HEK293T (cell line): ENCODE data around the gene CRYBB3.
"Not testable (repeated sequence)": the region's sequence is repeated elsewhere in the genome, so short reads cannot be mapped to it uniquely, and the experiment has no call there.

Experiments
- CTCF ChIA-PET: fragments of 350-600 bp; formaldehyde crosslinking; extraction: SDS; loops from one replicate; lab custom pipeline; 2021; ENCODE audit warnings: antibody characterized with exemption, inconsistent platforms; lab: Yijun Ruan, JAX
- POLR2A ChIA-PET: fragments of 350-600 bp; formaldehyde crosslinking; extraction: SDS; loops from one replicate; lab custom pipeline; 2020; ENCODE audit warnings: antibody characterized with exemption, inconsistent platforms; lab: Yijun Ruan, JAX
- DNase-seq: peaks from one replicate; pipeline ENCODE4 v3.0.0; 2012; ENCODE audit warnings: mixed read lengths; ENCODE audit errors: extremely low spot score
- ARNT ChIP-seq: fragments of 450-650 bp; IDR thresholded peaks from 2 replicates; pipeline ENCODE4 v1.6.1; 2017; ENCODE audit warnings: mild to moderate bottlenecking
- BHLHE40 ChIP-seq: fragments of 450-650 bp; IDR thresholded peaks from 2 replicates; pipeline ENCODE4 v1.6.1; 2016; ENCODE audit warnings: mild to moderate bottlenecking, moderate library complexity, borderline replicate concordance
- CTBP1 ChIP-seq: fragments of 450-650 bp; IDR thresholded peaks from 2 replicates; pipeline ENCODE4 v1.6.1; 2016; ENCODE audit warnings: borderline replicate concordance
- ELF4 ChIP-seq: fragments of 450-650 bp; IDR thresholded peaks from 2 replicates; pipeline ENCODE4 v1.6.1; 2017; ENCODE audit warnings: antibody characterized with exemption
- FOXA1 ChIP-seq: fragments of 450-650 bp; IDR thresholded peaks from 2 replicates; pipeline ENCODE4 v1.6.1; 2016; ENCODE audit warnings: mild to moderate bottlenecking
- FOXK2 ChIP-seq: fragments of 450-650 bp; IDR thresholded peaks from 2 replicates; pipeline ENCODE4 v1.6.1; 2016; ENCODE audit warnings: mild to moderate bottlenecking
- FOXM1 ChIP-seq: fragments of 450-650 bp; IDR thresholded peaks from 2 replicates; pipeline ENCODE4 v1.6.1; 2017; ENCODE audit warnings: mild to moderate bottlenecking, borderline replicate concordance
- HDGF ChIP-seq: fragments of 450-650 bp; IDR thresholded peaks from 2 replicates; pipeline ENCODE4 v1.6.1; 2017; ENCODE audit warnings: antibody characterized with exemption, borderline replicate concordance
- L3MBTL2 ChIP-seq: fragments of 450-650 bp; conservative IDR thresholded peaks from 2 replicates; pipeline ENCODE4 v1.6.1; 2016; ENCODE audit warnings: mild to moderate bottlenecking
- LEF1 ChIP-seq: fragments of 450-650 bp; IDR thresholded peaks from 2 replicates; pipeline ENCODE4 v1.6.1; 2017; ENCODE audit warnings: mild to moderate bottlenecking, borderline replicate concordance
- NFRKB ChIP-seq: fragments of 450-650 bp; IDR thresholded peaks from 2 replicates; pipeline ENCODE4 v1.6.1; 2016; ENCODE audit warnings: mild to moderate bottlenecking, moderate library complexity
- PKNOX1 ChIP-seq: fragments of 450-650 bp; IDR thresholded peaks from 2 replicates; pipeline ENCODE4 v1.6.1; 2016
- SP1 ChIP-seq: fragments of 450-650 bp; IDR thresholded peaks from 2 replicates; pipeline ENCODE4 v1.6.1; 2017
- SUZ12 ChIP-seq: fragments of 450-650 bp; IDR thresholded peaks from 2 replicates; pipeline ENCODE4 v1.6.1; 2016; ENCODE audit warnings: mild to moderate bottlenecking
- TARDBP ChIP-seq: fragments of 450-650 bp; IDR thresholded peaks from 2 replicates; pipeline ENCODE4 v1.6.1; 2016
- ZNF384 ChIP-seq: fragments of 450-650 bp; IDR thresholded peaks from 2 replicates; pipeline ENCODE4 v1.6.1; 2016

The CRYBB3 gene

DNA sequence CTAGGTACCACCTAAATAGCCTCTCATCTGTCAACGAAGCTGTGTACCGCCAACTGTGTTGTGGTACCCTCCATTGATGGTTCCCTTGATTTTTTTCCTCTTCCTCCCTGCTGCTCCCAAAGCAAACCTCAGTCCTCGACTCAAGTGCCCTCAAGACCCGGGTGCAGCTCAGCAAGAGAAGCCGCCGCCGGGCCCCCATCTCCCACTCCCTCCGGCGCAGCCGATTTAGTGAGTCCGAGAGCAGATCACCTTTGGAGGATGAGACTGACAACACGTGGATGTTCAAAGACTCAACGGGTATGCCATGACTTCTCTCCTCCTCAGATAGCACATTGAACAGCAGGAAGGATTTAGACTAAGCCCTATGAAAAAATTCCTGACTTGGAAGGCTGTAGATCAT, 22.4 kb upstream of the CRYBB3 start:
- CTCF ChIA-PET: no interaction called here
- no peak for DNase-seq
- TF ChIP-seq FOXK2 (no peak), BHLHE40 (no peak), ARNT (no peak), FOXA1 (no peak), L3MBTL2 (no peak), ZNF384 (no peak), CTBP1 (no peak), SUZ12 (no peak)
- POLR2A ChIA-PET: no interaction called here

GRCh38 chr22:25177895-25178294, 21.8 kb upstream of the CRYBB3 start:
- POLR2A ChIA-PET: no interaction called here
- DNase-seq: no peak
- CTCF ChIA-PET: no interaction called here
- TF ChIP-seq CTBP1 (no peak), FOXA1 (no peak), L3MBTL2 (no peak), SP1 (no peak), FOXM1 (no peak), TARDBP (no peak), ELF4 (no peak), ZNF384 (no peak), PKNOX1 (no peak), FOXK2 (no peak), NFRKB (no peak), HDGF (no peak), ARNT (no peak), SUZ12 (no peak), LEF1 (no peak)

DNA sequence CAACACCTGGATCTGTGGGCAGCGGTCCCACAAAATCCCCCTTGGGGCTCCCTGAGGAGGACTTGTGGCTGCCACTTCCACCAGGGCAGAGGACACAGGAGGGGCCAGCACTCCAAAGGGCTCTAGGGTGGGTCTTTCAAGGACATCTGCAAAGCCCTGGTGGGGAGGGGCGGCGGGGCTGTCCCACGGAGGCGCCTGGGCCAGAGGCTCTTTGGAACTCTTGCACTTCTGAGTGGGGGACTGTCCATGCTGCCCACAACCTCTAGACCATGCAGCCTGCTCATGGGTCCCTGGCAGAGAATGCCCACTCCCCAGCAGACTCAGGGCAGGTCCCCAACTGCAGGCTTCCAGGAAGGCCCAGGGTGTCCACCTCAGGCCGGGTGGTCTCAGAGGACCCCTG, 21.3 kb upstream of the CRYBB3 start:
- POLR2A ChIA-PET: not testable (repeated sequence)

DNA sequence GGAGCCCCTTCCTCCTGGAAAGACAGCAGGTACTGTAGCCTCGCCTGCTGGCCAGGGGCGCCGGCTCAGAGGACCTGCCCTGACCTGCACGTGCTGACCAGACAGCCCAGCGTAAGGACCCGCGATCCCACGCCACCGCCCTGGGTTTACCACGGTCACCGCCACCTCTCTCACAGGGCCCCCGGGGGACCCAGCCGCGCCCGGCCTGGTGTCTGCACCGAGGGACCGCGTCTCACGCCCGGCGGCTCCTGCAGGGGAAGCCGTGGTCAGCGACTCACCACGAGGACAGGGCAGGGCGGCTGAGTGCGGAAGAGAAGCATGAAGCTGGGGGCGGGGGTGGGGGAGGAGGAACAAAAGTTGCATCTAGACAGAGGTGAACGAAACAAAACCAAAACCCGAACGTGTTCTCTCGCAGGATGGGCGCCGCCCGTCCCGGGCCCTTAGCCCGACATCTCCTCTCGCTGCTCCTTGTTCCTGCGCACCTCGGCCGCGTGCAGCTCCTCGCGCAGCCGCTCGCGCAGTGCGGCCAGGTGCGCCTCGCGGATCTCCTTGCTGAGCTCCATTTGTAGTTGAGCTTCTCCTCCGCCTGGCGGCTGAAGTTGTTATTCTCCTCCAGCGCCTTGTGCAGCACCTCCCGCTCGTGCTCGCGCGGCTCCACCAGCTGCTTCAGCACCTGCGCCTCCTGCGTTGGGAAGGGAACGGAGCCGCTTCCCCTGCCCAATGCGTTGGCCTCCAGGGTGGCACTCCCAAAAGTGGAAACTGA, 20.6 kb upstream of the CRYBB3 start:
- POLR2A ChIA-PET, CTCF ChIA-PET, DNase-seq: not testable (repeated sequence)

More for the DNA sequence above, 21.3 kb upstream of the CRYBB3 start:
- DNase-seq, CTCF ChIA-PET: not testable (repeated sequence)

GRCh38 chr22:25182131-25183110, 17.2 kb upstream of the CRYBB3 start:
- CTCF ChIA-PET: no interaction called here
- TF ChIP-seq FOXA1 (no peak), BHLHE40 (no peak), PKNOX1 (no peak), TARDBP (no peak), SP1 (no peak), L3MBTL2 (no peak), NFRKB (no peak), SUZ12 (no peak), ZNF384 (no peak), ELF4 (no peak), LEF1 (no peak), CTBP1 (no peak), FOXM1 (no peak), HDGF (no peak), FOXK2 (no peak), ARNT (no peak)
- POLR2A ChIA-PET: no interaction called here
- DNase-seq: no peak

DNA sequence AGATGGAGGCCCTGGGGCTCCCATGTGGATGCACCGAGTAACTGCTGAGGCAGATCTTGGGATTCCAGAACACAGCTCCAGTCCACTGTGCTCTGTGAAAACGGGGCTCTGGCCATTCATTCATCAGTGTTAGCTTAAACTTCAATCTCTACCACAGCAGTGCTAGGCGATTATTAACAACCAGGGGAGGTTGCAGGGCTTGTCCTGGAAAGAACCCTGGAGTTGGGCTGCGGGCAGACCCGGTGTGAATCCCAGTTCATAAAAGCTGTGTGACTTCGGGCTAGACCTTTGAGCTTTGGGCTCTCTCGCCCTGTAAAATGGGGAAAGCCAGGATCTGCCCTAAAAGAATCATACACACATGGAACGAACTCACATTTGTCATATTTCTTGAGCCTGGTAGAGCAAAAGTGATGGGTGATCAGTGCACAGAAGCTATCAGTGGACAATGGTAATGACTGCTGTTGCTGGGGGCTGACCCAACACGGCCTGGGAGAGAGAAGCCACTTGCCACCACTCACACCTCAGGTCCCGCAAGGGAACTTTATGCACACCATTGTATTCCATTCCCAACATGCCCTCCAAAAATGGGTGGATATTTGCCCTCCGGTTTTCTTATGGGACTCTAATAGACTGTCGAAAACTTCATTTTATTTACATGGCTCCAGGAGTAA, 15.6 kb upstream of the CRYBB3 start:
- ChIA-PET CTCF (interaction anchor here (0.8 kb wide), 1 partner anchor 18 kb away, joined by 4 read pairs; no protein-coding TSS in a partner anchor), POLR2A (no interaction called here)
- TF ChIP-seq CTBP1: no peak
- no peak for TF ChIP-seq FOXK2
- no peak for TF ChIP-seq BHLHE40
- TF ChIP-seq TARDBP: no peak
- TF ChIP-seq SP1: no peak
- TF ChIP-seq LEF1: no peak
- no peak for TF ChIP-seq FOXA1
- TF ChIP-seq L3MBTL2: no peak
- TF ChIP-seq HDGF: no peak
- TF ChIP-seq NFRKB: no peak
- no peak for TF ChIP-seq SUZ12
- no peak for DNase-seq
